AG04450 (cell line): ENCODE results near the gene GLRA2. TPM values are rescaled to one million over a fixed set of nuclear protein-coding genes. Genes with fewer than 3 reads are reported as not detected.

Source experiments
- CTCF ChIA-PET: fragments of 300-600, 350-600 bp; formaldehyde crosslinking; extraction: SDS; loops from one replicate; lab custom pipeline; 2022; ENCODE audit warnings: antibody characterized with exemption, inconsistent platforms; lab: Charles Lee
- POLR2A ChIA-PET: fragments of 350-600 bp; formaldehyde crosslinking; extraction: SDS; loops from one replicate; lab custom pipeline; 2021; ENCODE audit warnings: antibody characterized with exemption, inconsistent platforms; lab: Yijun Ruan, JAX
- DNase-seq: peaks from one replicate; pipeline ENCODE4 v3.0.0-alpha.2; 2011; ENCODE audit warnings: low read depth, low spot score
- H3K27ac ChIP-seq: one replicate; pipeline ENCODE4 v1.5.1; 2012; ENCODE audit warnings: low read depth, low read length, control low read depth
- H3K27me3 ChIP-seq: one replicate; pipeline ENCODE4 v1.6.0; 2012; ENCODE audit warnings: low read length; ENCODE audit not compliant: control insufficient read depth, insufficient read depth
- H3K4me3 ChIP-seq: 2 replicates; pipeline ENCODE4 v1.5.1; 2011; ENCODE audit warnings: mild to moderate bottlenecking, low read depth, low read length, control low read depth
- H3K9me3 ChIP-seq: 2 replicates; pipeline ENCODE4 v1.5.1; 2012; ENCODE audit warnings: low read length; ENCODE audit not compliant: control insufficient read depth, insufficient read depth
- polyA plus RNA-seq: library from polyadenylated mRNA; depleted of rRNA; stranded (reverse); fragments of >200 nt; gene quantifications from 2 replicates; pipeline ENCODE4 v1.2.3, GENCODE V29; 2011
- TF ChIP-seq, protein P1 (sequence below): IDR thresholded peaks from 2 replicates; pipeline ENCODE4 v1.5.1; 2011; ENCODE audit warnings: low read depth, low read length, control low read depth, inconsistent platforms

The GLRA2 gene
- polyA plus RNA-seq, 1 experiment: not detected

DNA sequence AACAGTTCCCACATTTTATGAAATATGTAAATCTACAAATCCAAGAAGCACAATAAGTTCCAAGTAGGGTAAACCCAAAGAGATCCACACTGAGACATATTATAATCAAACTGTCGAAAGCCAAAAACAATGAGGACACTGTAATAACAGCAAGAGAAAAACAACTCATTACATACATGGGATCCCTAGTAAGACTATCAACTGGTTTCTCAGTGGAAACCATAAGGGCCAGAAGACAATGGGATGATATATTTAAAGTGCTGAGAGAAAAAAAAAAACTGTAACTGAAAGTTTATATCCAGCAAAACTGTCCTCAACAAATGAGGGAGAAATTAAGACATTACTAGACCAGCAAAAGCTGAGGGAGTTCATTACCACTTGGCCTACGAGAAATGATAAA, 34.7 kb downstream of the GLRA2 start:
- DNase-seq: no peak
- POLR2A ChIA-PET: no interaction called here
- Histone ChIP-seq H3K27me3 (no peaks in the 10 kb centered on the region), H3K4me3 (no peak overlapping the region), H3K9me3 (no peaks in the 10 kb centered on the region), H3K27ac (no peak overlapping the region)
- CTCF ChIA-PET: no interaction called here
- TF ChIP-seq, protein P1, sequence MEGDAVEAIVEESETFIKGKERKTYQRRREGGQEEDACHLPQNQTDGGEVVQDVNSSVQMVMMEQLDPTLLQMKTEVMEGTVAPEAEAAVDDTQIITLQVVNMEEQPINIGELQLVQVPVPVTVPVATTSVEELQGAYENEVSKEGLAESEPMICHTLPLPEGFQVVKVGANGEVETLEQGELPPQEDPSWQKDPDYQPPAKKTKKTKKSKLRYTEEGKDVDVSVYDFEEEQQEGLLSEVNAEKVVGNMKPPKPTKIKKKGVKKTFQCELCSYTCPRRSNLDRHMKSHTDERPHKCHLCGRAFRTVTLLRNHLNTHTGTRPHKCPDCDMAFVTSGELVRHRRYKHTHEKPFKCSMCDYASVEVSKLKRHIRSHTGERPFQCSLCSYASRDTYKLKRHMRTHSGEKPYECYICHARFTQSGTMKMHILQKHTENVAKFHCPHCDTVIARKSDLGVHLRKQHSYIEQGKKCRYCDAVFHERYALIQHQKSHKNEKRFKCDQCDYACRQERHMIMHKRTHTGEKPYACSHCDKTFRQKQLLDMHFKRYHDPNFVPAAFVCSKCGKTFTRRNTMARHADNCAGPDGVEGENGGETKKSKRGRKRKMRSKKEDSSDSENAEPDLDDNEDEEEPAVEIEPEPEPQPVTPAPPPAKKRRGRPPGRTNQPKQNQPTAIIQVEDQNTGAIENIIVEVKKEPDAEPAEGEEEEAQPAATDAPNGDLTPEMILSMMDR: no peak

DNA sequence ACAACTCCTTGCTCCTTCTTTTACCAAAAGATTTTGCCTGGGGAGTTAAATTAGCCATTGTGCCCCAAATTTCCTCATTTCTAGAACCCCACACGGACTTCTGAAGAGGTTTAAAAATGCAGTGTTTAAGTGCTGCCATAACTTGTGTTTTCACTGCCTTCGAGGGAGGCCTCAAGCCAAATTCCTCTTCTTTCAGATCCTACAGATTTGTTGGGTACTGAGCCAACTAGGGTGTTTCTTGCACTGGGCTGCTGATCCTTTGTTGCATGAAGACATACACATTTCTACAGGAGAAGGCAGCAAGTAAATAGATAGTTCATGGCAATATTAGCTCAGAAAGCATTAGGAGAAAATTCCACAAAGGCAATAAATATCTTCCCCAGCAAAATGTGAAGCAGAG, 43.8 kb downstream of the GLRA2 start:
- no peaks in the 10 kb centered on the region for H3K27me3 ChIP-seq
- ChIA-PET POLR2A (no interaction called here), CTCF (no interaction called here)
- H3K9me3 ChIP-seq: no peaks in the 10 kb centered on the region
- no peak for DNase-seq
- H3K4me3 ChIP-seq: no peak overlapping the region
- TF ChIP-seq, protein P1: no peak
- H3K27ac ChIP-seq: no peak overlapping the region

DNA sequence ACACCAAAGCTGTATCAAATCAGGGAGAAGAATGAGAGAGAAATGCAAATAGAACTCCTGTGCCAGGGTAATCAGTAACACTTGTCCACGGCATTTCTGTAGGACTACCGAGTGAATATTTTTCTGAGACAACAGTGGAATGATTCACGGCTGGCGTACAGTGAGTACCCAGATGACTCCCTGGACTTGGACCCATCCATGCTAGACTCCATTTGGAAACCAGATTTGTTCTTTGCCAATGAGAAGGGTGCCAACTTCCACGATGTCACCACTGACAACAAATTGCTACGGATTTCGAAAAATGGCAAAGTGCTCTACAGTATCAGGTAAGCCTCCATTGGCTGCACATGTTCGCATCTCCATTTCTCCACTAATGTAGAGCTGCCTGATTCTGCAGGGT, 51.7 kb downstream of the GLRA2 start:
- TF ChIP-seq, protein P1: no peak
- POLR2A ChIA-PET: no interaction called here
- CTCF ChIA-PET: no interaction called here

DNA sequence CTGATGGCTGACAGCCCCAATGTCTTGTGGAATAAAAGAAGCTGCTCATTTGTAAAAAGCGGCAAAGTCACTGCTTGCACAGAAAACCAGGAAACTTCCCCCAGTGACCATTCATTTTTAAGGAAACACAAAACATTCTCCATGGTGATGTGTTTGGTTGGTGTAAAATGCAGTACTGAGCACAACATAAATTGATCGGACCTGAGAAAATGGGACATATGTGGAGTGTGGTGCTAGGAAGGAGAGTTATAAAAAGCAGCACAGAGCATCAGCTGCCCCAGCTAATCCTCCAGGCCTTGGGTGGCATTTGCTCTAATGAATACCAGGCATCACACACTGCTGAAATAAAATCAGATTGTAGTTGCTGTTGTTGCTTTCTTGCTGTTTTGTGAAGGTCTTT, 55.2 kb downstream of the GLRA2 start:
- H3K9me3 ChIP-seq: no peaks in the 10 kb centered on the region
- ChIA-PET CTCF (no interaction called here), POLR2A (no interaction called here)
- no peaks in the 10 kb centered on the region for H3K27me3 ChIP-seq
- TF ChIP-seq, protein P1: no peak
- no peak overlapping the region for H3K27ac ChIP-seq
- no peak overlapping the region for H3K4me3 ChIP-seq
- DNase-seq: no peak

More for the DNA sequence above, 51.7 kb downstream of the GLRA2 start:
- Histone ChIP-seq H3K9me3 (no peaks in the 10 kb centered on the region), H3K27ac (no peak overlapping the region), H3K27me3 (no peaks in the 10 kb centered on the region), H3K4me3 (no peak overlapping the region)
- no peak for DNase-seq

DNA sequence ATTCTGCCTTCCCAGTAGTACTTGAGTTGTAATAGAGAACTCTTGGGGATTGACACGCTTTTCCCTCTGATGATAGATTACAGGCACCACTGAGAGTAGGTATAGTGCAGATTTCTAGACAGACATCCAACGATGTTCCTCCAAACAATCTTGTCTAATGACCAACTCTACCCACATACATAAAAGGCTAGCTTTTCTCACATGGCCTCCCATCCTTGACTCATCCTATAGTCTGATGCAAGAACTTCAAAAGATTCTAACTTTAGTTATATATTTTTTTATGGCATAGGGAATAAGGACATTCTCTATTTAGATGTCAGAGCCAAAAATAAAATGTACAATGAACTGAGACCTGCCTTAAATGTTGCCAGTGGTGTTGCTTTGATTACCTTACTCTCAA, 60.9 kb downstream of the GLRA2 start:
- Histone ChIP-seq H3K27ac (no peak overlapping the region), H3K9me3 (no peaks in the 10 kb centered on the region), H3K27me3 (no peaks in the 10 kb centered on the region), H3K4me3 (no peak overlapping the region)
- TF ChIP-seq, protein P1: no peak
- DNase-seq: no peak
- ChIA-PET POLR2A (no interaction called here), CTCF (no interaction called here)
